ENCODE results near the gene WNK2.

DNA sequence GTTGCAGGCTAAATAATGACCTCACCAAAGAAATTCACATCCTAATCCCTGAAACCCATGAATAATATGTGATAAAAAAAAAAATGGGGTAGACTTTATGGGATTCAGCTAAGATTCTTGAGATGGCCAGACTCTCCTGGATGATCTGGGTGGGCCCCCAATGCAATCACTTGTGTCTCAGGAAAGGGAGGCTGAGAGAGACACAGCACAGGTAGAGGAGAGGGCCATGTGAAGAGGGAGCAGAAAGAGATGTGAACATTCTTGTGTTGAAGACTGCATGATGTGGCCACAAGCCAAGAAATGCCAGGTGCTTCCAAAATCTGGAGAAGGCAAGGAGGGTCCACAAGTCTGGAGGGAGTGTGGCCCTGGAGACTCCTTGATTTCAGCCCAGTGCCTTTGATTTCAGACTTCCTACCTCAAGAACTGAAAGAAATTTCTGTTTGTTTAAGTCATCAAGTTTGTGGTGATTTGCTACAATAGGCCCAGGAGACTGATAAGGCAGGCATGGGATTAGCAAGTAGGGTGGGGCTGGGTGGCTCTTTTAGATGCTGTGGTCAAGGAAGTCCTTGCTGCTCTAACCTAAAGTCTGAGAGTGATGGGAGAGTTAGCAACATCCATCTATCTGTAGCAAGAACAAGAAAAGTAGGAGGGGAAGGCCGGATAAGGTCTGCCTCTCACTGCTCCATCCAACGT, 180.9 kb downstream of the WNK2 start:
- TF ChIP-seq, protein P1, sequence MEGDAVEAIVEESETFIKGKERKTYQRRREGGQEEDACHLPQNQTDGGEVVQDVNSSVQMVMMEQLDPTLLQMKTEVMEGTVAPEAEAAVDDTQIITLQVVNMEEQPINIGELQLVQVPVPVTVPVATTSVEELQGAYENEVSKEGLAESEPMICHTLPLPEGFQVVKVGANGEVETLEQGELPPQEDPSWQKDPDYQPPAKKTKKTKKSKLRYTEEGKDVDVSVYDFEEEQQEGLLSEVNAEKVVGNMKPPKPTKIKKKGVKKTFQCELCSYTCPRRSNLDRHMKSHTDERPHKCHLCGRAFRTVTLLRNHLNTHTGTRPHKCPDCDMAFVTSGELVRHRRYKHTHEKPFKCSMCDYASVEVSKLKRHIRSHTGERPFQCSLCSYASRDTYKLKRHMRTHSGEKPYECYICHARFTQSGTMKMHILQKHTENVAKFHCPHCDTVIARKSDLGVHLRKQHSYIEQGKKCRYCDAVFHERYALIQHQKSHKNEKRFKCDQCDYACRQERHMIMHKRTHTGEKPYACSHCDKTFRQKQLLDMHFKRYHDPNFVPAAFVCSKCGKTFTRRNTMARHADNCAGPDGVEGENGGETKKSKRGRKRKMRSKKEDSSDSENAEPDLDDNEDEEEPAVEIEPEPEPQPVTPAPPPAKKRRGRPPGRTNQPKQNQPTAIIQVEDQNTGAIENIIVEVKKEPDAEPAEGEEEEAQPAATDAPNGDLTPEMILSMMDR (IDR thresholded peaks at IDR 0.05; ENCODE audit: low read depth, low read length, poor library complexity, severe bottlenecking), result no peak
- no peak for TF ChIP-seq EZH2phosphoT487 (IDR thresholded peaks at IDR 0.05; ENCODE audit: borderline replicate concordance, low read length)

Measured in DOHH2 (cell line).